Heart left ventricle (tissue), 16 donors: ENCODE results near the gene SPI1. TPM values are rescaled to one million over a fixed set of nuclear protein-coding genes. Genes with fewer than 3 reads are reported as not detected.

Experiments
- ATAC-seq, 4 donors: fragments of 200-7000 bp; cut with Tn5 transposase; one replicate each; pipeline ENCODE4 v1.9.1; 2020 to 2022; ENCODE audit warnings: moderate library complexity in 4 of 4, mild to moderate bottlenecking in 3 of 4, moderate number of reproducible peaks in 1 of 4
- DNase-seq, 5 donors: peaks; one replicate each; pipeline ENCODE4 v3.0.0-alpha.2; 2020
- H3K27ac ChIP-seq, 12 donors: fragments of 200-600 bp; sonication (generic) in 4 of 12; one replicate each; pipeline versions ENCODE4 v1.5.0 to v1.8.0; 2016 to 2022; ENCODE audit warnings: mild to moderate bottlenecking in 2 of 12
- H3K27me3 ChIP-seq, 9 donors: fragments of 200-600 bp; sonication (generic) in 2 of 9; one replicate each; pipeline versions ENCODE4 v1.5.1 to v1.8.0; 2016 to 2022; ENCODE audit warnings: mild to moderate bottlenecking in 3 of 9
- H3K36me3 ChIP-seq, 9 donors: fragments of 200-600 bp; sonication (generic) in 2 of 9; one replicate each; pipeline versions ENCODE4 v1.5.0 to v1.8.0; 2018 to 2022; ENCODE audit warnings: mild to moderate bottlenecking in 2 of 9
- H3K4me1 ChIP-seq, 12 donors: fragments of 200-600 bp; sonication (generic) in 4 of 12; one replicate each; pipeline versions ENCODE4 v1.5.0 to v1.8.0; 2016 to 2022; ENCODE audit warnings: mild to moderate bottlenecking in 3 of 12
- H3K4me3 ChIP-seq, 12 donors: fragments of 200-600 bp; sonication (generic) in 4 of 12; one replicate each; pipeline versions ENCODE4 v1.5.0 to v1.8.0; 2017 to 2022; ENCODE audit warnings: mild to moderate bottlenecking in 9 of 12, moderate library complexity in 4 of 12
- H3K9me3 ChIP-seq, 12 donors: fragments of 200-600 bp; sonication (generic) in 4 of 12; one replicate each; pipeline versions ENCODE4 v1.5.0 to v1.8.0; 2016 to 2022; ENCODE audit warnings: mild to moderate bottlenecking in 1 of 12
- CTCF ChIP-seq, 12 donors: fragments of 200-600 bp; sonication (generic) in 4 of 12; IDR thresholded peaks; one replicate each; pipeline versions ENCODE4 v1.5.0 to v1.8.0; 2018 to 2022; ENCODE audit warnings: antibody characterized with exemption in 12 of 12, mild to moderate bottlenecking in 5 of 12
- POLR2A ChIP-seq, 2 donors: fragments of 450-650 bp; IDR thresholded peaks; one replicate each; pipeline ENCODE4 v1.6.1; 2017; ENCODE audit warnings: antibody characterized with exemption in 2 of 2, mild to moderate bottlenecking in 2 of 2, moderate library complexity in 2 of 2
- WGBS, 4 donors: extraction: QIAGEN DNeasy Blood & Tissue Kit in 2 of 4; methylation state at CpG; one replicate each; pipeline versions ENCODE4 v1.1.5 to v1.1.7; 2013 to 2018; 5-methylcytosine and 5-hydroxymethylcytosine counted together
- intact Hi-C, 10 donors: fragments of 100-400 bp; cut with DNase I; formaldehyde crosslinking; loops; one replicate each; pipeline versions ENCODE4 v1.11.1 to v1.14.2; 2022
- polyA plus RNA-seq, 2 donors: library from polyadenylated mRNA; stranded (reverse); fragments of 200-250 nt; gene quantifications; one replicate each; pipeline ENCODE4 v1.2.3, GENCODE V29; 2013
- total RNA-seq, 9 donors: library from RNA; depleted of rRNA in 2 of 9; stranded (reverse); fragments of >200 nt in 2 of 9; fragmentation: NEBNext Ultra II Directional in 3 of 9; extraction: Animal tissue kit (Norgen Biotek cat#: 25700) in 3 of 9; gene quantifications; one replicate each; pipeline versions ENCODE4 v1.1.0 to v1.2.4, GENCODE V29; 2016 to 2023
- donor health status: ischemic (EF 13 %, LVEDD 7.1; RV severe dilation, severe dysfunction).
- donor health status: healthy with polysubstance abuse.
- donor health status: DM: no; HTN: yes; CAD: no.
- donor health status: DM: no; HTN: no; CAD: no.
- donor health status: ischemic (EF 25% LVEDD 6.9; RV normal size, moderate dysfunction).
- donor health status: ischemic (EF 25% LVEDD 5.7; RV mildly dilated, moderate dysfunction).
- donor health status: healthy.
- donor health status: DM: yes; HTN: yes; CAD: no.
- donor health status: ischemic (EF 35%, LVEDD 5.7; RV mildly dilated, moderate dysfunction).
- donor health status: nonischemic (EF 11% LVEDD 7.7; RV severe dilation, severe dysfunction).
- donor health status: DM: yes; HTN: yes; CAD: no.
- donor health status: PGD.
- donor health status: ischemic (EF 29% LVEDD 5.4; RV normal size, mild dysfunction).
- donor health status: nonischemic (EF 23%, LVEDD 6.1; RV moderate dilation, normal function).

Gene SPI1
- total and polyA plus RNA-seq, 11 donors, result 2.8 to 78.9 (median 8.1) TPM

- Histone ChIP-seq H3K9me3 (no peaks in the 10 kb centered on the region), H3K27ac (no peak overlapping the region), H3K27me3 (no peaks in the 10 kb centered on the region), H3K4me1 (peaks cover 0 to 36% (median 23%) of the 10 kb centered on the region in 12 donors), H3K36me3 (no peaks in the 10 kb centered on the region), H3K4me3 (no peak overlapping the region)
- 46 to 62% (median 58%) methylated on average over 3 of the region's 3 CpGs for WGBS, 4 donors
- intact Hi-C loops, result no loop called here
- DNase-seq (no peak), ATAC-seq (no peak)
- no peak for TF ChIP-seq POLR2A (IDR thresholded peaks at IDR 0.05)
- TF ChIP-seq CTCF (IDR thresholded peaks at IDR 0.05), result no peak
Observed at GRCh38 chr11:47403571-47403970, 25.2 kb upstream of the SPI1 start.

GRCh38 chr11:47403135-47403534, 24.8 kb upstream of the SPI1 start:
- no peaks in the 10 kb centered on the region for H3K27me3 ChIP-seq
- intact Hi-C loops, result no loop called here
- peaks cover 0 to 36% (median 23%) of the 10 kb centered on the region in 12 donors for H3K4me1 ChIP-seq
- TF ChIP-seq POLR2A (IDR thresholded peaks at IDR 0.05) (no peak), CTCF (IDR thresholded peaks at IDR 0.05) (no peak)
- no peak overlapping the region for H3K4me3 ChIP-seq
- H3K9me3 ChIP-seq, result no peaks in the 10 kb centered on the region
- ATAC-seq, result no peak
- no peaks in the 10 kb centered on the region for H3K36me3 ChIP-seq
- 45 to 81% (median 74%) methylated on average over 4 of the region's 4 CpGs for WGBS, 4 donors
- no peak for DNase-seq
- no peak overlapping the region for H3K27ac ChIP-seq

- Histone ChIP-seq H3K4me1 (peaks cover 0 to 23% (median 13%) of the 10 kb centered on the region in 12 donors), H3K4me3 (peak overlapping the region in 8 of 12 donors; percentile 49 to 66 (median 54)), H3K27ac (peak overlapping the region; percentile 64 to 94 (median 86)), H3K36me3 (no peaks in the 10 kb centered on the region), H3K9me3 (no peaks in the 10 kb centered on the region), H3K27me3 (no peaks in the 10 kb centered on the region)
- TF ChIP-seq POLR2A (IDR thresholded peaks at IDR 0.05), result no peak
- no peak for TF ChIP-seq CTCF (IDR thresholded peaks at IDR 0.05)
- WGBS, 4 donors, result 17 to 32% (median 21%) methylated on average over 8 of the region's 8 CpGs
- peak; percentile 86 to 93 (median 90) for ATAC-seq
- intact Hi-C loops, result no loop called here
- DNase-seq, result peak in 2 of 5 donors; percentile 48 to 67
Observed at GRCh38 chr11:47400768-47401279, 22.5 kb upstream of the SPI1 start.

- Histone ChIP-seq H3K9me3 (no peaks in the 10 kb centered on the region), H3K4me3 (peak overlapping the region in 11 of 12 donors; percentile 34 to 66 (median 53)), H3K36me3 (no peaks in the 10 kb centered on the region), H3K27me3 (no peaks in the 10 kb centered on the region), H3K4me1 (peaks cover 0 to 30% (median 16%) of the 10 kb centered on the region in 12 donors), H3K27ac (peak overlapping the region; percentile 64 to 94 (median 86))
- WGBS, 4 donors, result 8 to 21% (median 14%) methylated on average over 19 to 47 of the region's 47 CpGs
- DNase-seq, result peak in 2 of 5 donors; percentile 31 to 45
- TF ChIP-seq POLR2A (IDR thresholded peaks at IDR 0.05) (peak in 1 of 2 donors; percentile 48), CTCF (IDR thresholded peaks at IDR 0.05) (no peak)
- peak; percentile 45 to 82 (median 69) for ATAC-seq
- intact Hi-C loops, result loop anchor here in 1 of 10 donors (10.0 kb wide), 1 partner anchor 445 kb away; the partner anchor contains the start of gene NUP160
Observed at GRCh38 chr11:47399860-47400767, 21.8 kb upstream of the SPI1 start.
